A375 (cell line): Measurements from ENCODE around the gene TBC1D3C. TPM values are rescaled to one million over a fixed set of nuclear protein-coding genes. Genes with fewer than 3 reads are reported as not detected.

Experiments
- small RNA-seq: library from RNA; depleted of rRNA; stranded (forward); fragments of <200 nt; gene quantifications from one replicate; pipeline ENCODE3, GENCODE V24; 2014
- total RNA-seq: library from RNA; depleted of rRNA; stranded (reverse); fragments of >200 nt; shearing (Covaris generic); gene quantifications from 2 replicates; pipeline ENCODE4 v1.2.3, GENCODE V29; 2014; rRNA removed

TBC1D3C gene
- total RNA-seq: not detected in 2 replicates

GRCh38 chr17:38068534-38068933, at the start of gene TBC1D3C:
TSS of gene TBC1D3C (minus strand) at chr17:38068634. CDS start at chr17:38067066, 1,568 bp downstream.

Small RNAs within 50 kb of the gene (small RNA-seq; reads per million reads assigned to genes)
- gene RF00019: not detected

Other genes starting within 250 kb of the TBC1D3C start
- not detected in 2 replicates for gene TBC1D3K, start 144.2 kb downstream of the TBC1D3C start, total RNA-seq
- gene TBC1D3L, start 79.6 kb downstream of the TBC1D3C start, total RNA-seq: 4.9 TPM in 2 replicates
- not detected in 2 replicates for gene TBC1D3D, start 64.7 kb downstream of the TBC1D3C start, total RNA-seq
- not detected in 2 replicates for gene TBC1D3E, start 59.3 kb upstream of the TBC1D3C start, total RNA-seq
- not detected in 2 replicates for gene TBC1D3, start 123.9 kb upstream of the TBC1D3C start, total RNA-seq
- 52.2 and 61.5 TPM in 2 replicates for gene MRPL45, start 228.5 kb upstream of the TBC1D3C start, total RNA-seq